CD4-positive, alpha-beta T cell treated with Interleukin-17A for 4 hours (primary cell): Measurements from ENCODE around the gene CERS4.
A peak's percentile ranks its signal among the peaks of the same experiment; 100 is the strongest.
"Not testable (repeated sequence)": the region's sequence is repeated elsewhere in the genome, so short reads cannot be mapped to it uniquely, and the experiment has no call there.

Source experiments
- DNase-seq: peaks from one replicate; pipeline ENCODE4 v3.0.0-alpha.2; 2020; ENCODE audit warnings: mixed read lengths

The CERS4 gene

GRCh38 chr19:8269724-8270123 is 60.6 kb downstream of the CERS4 start:
- no peak for DNase-seq

DNA sequence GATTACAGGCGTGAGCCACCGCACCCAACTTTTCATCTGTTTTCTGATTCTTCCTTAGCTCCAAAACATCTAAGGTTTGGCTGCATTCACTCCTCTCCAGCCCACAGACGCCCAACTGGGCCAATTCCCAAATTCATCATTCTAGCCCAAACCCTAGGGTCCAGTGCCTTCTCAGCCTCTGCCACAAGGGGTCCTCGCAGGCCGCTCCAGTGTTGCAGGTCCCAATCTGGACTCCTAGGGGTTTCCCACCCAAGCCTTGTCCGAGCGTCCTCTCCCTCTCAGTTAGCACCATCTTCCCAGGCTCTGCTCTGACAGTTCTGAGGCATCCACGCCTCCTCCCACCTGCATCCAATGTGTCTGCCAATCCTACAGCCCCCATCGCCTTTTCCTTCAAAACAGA is 67.3 kb downstream of the CERS4 start:
- not testable (repeated sequence) for DNase-seq

GRCh38 chr19:8291337-8291736 is 82.2 kb downstream of the CERS4 start:
- not testable (repeated sequence) for DNase-seq

DNA sequence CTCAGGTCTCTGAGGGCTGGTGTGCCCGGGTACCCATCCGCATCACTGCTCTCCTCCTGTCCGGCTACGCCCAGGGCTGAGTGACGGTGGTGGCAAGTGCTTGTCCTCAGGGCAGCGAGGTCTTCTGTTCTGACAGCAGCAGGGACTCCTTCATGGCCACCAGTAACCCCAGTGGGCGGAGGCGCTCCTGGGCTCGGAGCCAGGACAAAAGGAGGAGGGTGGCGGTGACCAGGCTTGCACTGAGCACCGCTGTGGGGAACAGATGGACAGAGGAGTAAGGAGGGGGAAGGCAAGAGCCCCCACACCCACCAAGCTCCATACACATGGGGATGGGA is 93.2 kb downstream of the CERS4 start:
- DNase-seq = no peak

DNA sequence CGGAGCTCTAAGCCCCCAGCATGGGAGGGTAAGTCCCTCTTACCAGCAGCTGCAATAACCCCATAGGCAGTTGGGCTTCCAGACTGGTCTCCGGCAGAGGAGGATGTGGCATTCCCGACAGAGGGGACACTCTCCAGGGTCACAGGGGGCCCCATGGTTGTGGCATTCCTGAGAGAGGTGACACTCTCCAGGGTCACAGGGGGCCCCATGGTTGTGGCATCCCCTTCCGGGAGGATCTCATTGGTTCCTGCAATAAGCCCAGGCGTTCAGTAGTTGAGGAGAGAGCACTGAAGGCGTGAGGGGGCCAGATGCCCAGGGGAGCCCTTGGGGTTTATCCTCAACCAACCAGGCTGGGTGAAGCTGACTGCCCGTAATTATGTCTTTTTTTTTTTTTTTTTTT is 93.6 kb downstream of the CERS4 start:
- no peak for DNase-seq

DNA sequence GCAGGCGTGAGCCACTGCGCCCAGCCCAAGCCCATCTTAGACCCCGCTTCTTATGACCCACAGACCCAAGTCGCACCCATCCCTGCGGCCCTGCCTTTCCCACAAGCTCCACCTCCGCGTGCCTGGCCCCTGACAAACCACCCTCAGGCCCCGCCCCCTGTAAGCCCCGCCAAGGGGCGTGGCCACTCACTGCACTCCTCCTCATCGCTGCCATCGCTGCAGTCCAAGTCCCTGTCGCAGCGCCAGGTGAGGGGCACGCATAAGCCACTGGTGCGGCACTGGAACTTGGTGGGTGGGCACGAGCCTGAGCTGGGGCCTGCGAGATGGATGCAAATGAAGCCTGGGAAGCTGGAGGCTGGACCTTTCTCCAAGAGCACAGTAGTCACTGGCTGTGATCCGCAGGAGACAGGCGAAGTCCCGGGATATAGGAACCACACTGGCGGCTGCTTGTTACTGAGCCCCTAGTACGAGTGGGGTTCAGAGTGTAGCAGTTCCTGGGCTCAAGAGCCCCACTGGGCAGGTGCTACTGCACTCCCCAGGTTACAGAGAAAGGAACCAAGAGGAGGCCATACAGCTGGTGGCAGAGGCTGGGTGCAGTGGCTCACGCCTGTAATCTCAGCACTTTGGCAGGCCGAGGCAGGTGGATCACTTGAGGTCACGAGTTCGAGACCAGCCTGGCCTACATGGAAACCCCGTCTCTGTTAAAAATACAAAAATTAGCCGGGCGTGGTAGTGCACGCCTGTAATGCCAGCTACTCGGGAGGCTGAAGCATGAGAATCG is 95.9 kb downstream of the CERS4 start:
- DNase-seq = no peak

GRCh38 chr19:8305798-8306197 is 96.6 kb downstream of the CERS4 start:
- DNase-seq = no peak

DNA sequence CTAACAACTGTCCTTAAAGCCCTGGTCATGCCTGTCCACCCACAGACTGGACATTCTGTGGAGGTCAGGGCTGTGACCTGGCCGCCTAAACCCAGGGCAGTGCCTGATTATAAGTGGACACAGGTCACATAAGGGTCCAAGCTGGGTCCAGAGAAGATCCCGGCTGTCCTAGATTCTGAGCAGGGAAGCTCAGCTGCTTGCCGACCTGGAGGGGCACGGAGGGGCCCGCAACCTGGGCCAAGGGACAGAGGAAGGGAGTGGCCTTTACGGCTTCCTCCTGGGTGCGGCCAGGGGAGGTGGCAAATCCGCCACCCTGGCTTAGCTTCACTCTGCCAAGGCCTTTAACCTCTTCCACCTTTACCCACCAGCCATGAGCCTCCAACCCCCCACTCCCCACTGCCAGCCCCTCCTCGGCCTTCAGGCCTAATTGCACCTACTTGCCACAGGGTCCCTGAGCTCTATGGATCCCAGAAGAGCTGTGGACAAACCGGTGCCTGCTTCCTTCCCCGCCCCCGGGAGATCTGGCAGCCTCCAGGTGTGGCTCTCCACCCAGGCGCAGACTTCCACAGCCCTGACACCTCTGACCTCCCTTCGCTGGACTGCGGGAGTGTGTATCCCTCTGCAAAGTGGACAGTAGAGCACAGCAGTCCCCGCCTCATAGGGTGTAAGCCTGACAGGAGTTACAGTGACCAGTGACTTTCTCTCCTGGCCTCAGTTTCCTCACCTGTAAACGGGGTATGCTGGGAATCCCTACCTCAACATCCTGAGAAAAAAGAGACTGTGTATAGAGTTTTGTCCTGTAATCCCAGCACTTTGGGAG is 97.3 kb downstream of the CERS4 start:
- DNase-seq = no peak

- DNase-seq = no peak
These were observed 98.3 kb downstream of the CERS4 start for GRCh38 chr19:8307400-8307964.

- peak; percentile 89 for DNase-seq
These were observed 99.0 kb downstream of the CERS4 start, which contains the start of gene CD320 for GRCh38 chr19:8307965-8308866. TSS of gene CD320 (minus strand) at chr19:8308358. CDS start at chr19:8308290, 68 bp downstream.

DNA sequence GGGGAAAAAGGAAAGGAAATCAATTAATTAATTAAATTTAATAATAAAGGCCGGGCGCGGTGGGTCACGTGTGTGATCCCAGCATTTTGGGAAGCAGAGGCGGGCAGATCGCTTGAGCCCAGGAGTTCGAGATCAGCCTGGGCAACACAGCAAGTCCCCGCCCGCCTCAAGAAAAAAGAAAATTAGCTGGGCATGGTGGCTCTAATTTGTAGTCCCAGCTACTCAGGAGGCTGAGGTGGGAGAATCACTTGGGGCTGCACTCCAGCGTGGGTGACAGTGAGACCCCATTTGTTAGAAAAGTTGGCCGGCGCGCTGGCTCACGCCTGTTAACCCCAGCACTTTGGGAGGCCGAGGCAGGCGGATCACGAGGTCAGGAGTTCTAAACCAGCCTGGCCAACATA is 99.7 kb downstream of the CERS4 start:
- no peak for DNase-seq

DNA sequence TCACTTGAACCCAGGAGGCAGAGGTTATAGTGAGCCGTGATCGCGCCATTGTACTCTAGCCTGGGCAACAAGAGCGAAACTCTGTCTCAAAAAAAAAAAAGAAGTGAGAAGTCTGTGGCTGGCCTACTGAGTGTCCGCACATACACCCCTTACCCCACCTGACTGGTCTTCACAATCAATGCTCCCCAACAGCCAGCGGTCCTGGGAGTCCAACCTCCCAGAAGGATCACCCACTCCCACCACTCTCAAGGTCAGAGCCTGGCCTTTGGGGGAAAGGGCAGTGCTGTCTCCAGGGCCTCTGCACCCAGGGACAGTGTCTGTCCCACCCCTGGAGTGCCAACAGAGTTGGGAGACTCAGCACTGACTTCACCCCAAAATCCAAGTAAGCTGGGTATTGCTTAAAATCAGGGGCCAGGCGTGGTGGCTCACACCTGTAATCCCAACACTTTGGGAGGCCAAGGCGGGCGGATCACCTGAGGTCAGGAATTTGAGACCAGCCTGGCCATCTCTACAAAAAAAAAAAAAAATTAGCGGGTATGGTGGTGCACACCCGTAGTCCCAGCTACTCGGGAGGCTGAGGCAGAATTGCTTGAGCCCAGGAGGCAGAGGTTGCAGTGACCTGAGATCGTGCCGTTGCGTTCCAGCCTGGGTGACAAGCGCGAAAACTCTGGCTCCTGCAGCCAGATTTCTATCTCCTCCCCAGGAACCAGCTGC is 101.3 kb downstream of the CERS4 start:
- DNase-seq = no peak

DNA sequence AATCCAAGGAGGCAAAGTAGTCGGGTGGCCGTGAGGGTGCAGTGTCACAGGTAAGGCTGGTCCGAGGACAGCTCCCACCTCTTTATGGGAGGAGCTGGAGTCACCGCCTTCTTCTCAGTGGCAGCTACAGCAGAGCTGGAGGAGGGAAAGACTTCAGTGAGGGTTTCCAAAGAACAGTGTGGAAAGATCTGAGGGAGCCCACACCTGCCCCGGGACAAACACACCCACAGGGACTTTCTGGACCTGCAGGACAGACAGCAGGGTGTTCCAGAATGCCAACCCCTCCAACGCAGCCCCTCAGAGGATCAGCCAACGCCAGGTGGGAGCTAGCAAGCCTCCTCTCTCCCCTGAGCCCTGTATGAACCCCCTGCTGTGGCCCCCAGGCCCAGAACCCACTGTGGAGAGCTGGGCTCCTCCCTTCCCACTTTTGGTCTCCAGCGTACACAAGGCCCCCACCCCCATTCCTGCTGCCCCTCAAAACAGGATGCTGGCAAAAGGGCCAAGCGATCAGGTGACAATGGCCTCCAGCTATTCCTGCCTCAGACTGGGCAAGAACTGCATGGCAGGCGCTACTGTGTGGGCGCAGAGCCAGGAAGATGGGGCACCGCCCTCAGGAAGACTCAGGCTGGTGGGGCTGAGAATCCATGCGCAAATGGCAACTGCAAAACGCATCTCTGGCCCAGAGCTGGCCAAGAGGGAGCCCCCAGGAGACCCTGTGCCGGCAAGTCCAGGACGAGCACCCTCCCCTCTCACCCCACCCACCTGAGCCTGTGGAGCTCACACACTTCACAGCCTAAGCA is 102.5 kb downstream of the CERS4 start:
- DNase-seq = no peak
